Stomach (tissue), 4 donors: Measurements from ENCODE around the gene MTMR11.

ENCODE experiments used
- POLR2A ChIP-seq, 4 donors: fragments of 450-650 bp; IDR thresholded peaks; one replicate each; pipeline ENCODE4 v1.6.1; 2016; ENCODE audit warnings: antibody characterized with exemption in 4 of 4, control low read depth in 2 of 4, mild to moderate bottlenecking in 1 of 4, moderate library complexity in 1 of 4
- TF ChIP-seq, protein P1 (sequence below), 7 experiments: fragments of 450-650 bp in 4 of 7; fragments of 200-600 bp in 3 of 7; sonication (generic) in 3 of 7; IDR thresholded peaks; one replicate each; pipeline ENCODE4 v1.5.1; 2016 to 2019; ENCODE audit warnings: antibody characterized with exemption in 7 of 7, control low read depth in 2 of 7, mild to moderate bottlenecking in 1 of 7

- TF ChIP-seq, protein P1, sequence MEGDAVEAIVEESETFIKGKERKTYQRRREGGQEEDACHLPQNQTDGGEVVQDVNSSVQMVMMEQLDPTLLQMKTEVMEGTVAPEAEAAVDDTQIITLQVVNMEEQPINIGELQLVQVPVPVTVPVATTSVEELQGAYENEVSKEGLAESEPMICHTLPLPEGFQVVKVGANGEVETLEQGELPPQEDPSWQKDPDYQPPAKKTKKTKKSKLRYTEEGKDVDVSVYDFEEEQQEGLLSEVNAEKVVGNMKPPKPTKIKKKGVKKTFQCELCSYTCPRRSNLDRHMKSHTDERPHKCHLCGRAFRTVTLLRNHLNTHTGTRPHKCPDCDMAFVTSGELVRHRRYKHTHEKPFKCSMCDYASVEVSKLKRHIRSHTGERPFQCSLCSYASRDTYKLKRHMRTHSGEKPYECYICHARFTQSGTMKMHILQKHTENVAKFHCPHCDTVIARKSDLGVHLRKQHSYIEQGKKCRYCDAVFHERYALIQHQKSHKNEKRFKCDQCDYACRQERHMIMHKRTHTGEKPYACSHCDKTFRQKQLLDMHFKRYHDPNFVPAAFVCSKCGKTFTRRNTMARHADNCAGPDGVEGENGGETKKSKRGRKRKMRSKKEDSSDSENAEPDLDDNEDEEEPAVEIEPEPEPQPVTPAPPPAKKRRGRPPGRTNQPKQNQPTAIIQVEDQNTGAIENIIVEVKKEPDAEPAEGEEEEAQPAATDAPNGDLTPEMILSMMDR (IDR thresholded peaks at IDR 0.05) = no peak
- no peak for TF ChIP-seq POLR2A (IDR thresholded peaks at IDR 0.05)
These were observed 6.8 kb downstream of the MTMR11 start for GRCh38 chr1:149929856-149930255.
